Left lung (tissue), 10 donors: ENCODE data around the gene FCN3. TPM values are rescaled to one million over a fixed set of nuclear protein-coding genes. Genes with fewer than 3 reads are reported as not detected.
A peak's percentile ranks its signal among the peaks of the same experiment; 100 is the strongest.

Experiments used
- ATAC-seq: fragments of 200-7000 bp; cut with Tn5 transposase; one replicate; pipeline ENCODE4 v1.9.1; 2020; ENCODE audit warnings: moderate library complexity
- DNase-seq, 4 donors: peaks; one replicate each; pipeline ENCODE4 v3.0.0-alpha.2; 2013 to 2020
- H3K27ac ChIP-seq, 2 donors: fragments of 200-600 bp; sonication (generic) in 1 of 2; one replicate each; pipeline versions ENCODE4 v1.5.0 to v1.8.0; 2020 to 2021
- H3K27me3 ChIP-seq, 2 donors: fragments of 200-600 bp; sonication (generic) in 1 of 2; one replicate each; pipeline versions ENCODE4 v1.5.0 to v1.8.0; 2020 to 2021
- H3K36me3 ChIP-seq, 2 donors: fragments of 200-600 bp; sonication (generic) in 1 of 2; one replicate each; pipeline versions ENCODE4 v1.5.0 to v1.8.0; 2020 to 2021
- H3K4me1 ChIP-seq, 2 donors: fragments of 200-600 bp; one replicate each; pipeline ENCODE4 v1.8.0; 2021
- H3K4me3 ChIP-seq, 2 donors: fragments of 200-600 bp; sonication (generic) in 1 of 2; one replicate each; pipeline versions ENCODE4 v1.5.0 to v1.8.0; 2020 to 2021; ENCODE audit warnings: mild to moderate bottlenecking in 1 of 2
- H3K9me3 ChIP-seq, 2 donors: fragments of 200-600 bp; sonication (generic) in 1 of 2; one replicate each; pipeline versions ENCODE4 v1.5.0 to v1.8.0; 2020 to 2021
- intact Hi-C, 2 donors: fragments of 100-400 bp; cut with DNase I; formaldehyde crosslinking; loops; one replicate each; pipeline versions ENCODE4 v1.11.2 to v1.14.2; 2022
- polyA plus RNA-seq, 6 donors: library from polyadenylated mRNA; unstranded; fragments of 120-200 nt; gene quantifications; one replicate each; pipeline ENCODE4 v1.2.1, GENCODE V29; 2013; ENCODE audit not compliant: insufficient read length in 6 of 6
- total RNA-seq, 2 donors: library from RNA; stranded (reverse); fragmentation: NEBNext Ultra II Directional; extraction: Animal tissue kit (Norgen Biotek cat#: 25700); gene quantifications; one replicate each; pipeline ENCODE4 v1.2.1, GENCODE V29; 2021
- TF ChIP-seq, protein P1 (sequence below), 2 donors: fragments of 200-600 bp; sonication (generic) in 1 of 2; IDR thresholded peaks; one replicate each; pipeline versions ENCODE4 v1.5.0 to v1.8.0; 2021; ENCODE audit warnings: antibody characterized with exemption in 2 of 2
- donor health status: DM: no; HTN: yes; CAD: no.
- donor health status: DM: no; HTN: no; CAD: no.

The FCN3 gene
- total and polyA plus RNA-seq, 8 donors: 13.4 to 487 (median 17.9) TPM

DNA sequence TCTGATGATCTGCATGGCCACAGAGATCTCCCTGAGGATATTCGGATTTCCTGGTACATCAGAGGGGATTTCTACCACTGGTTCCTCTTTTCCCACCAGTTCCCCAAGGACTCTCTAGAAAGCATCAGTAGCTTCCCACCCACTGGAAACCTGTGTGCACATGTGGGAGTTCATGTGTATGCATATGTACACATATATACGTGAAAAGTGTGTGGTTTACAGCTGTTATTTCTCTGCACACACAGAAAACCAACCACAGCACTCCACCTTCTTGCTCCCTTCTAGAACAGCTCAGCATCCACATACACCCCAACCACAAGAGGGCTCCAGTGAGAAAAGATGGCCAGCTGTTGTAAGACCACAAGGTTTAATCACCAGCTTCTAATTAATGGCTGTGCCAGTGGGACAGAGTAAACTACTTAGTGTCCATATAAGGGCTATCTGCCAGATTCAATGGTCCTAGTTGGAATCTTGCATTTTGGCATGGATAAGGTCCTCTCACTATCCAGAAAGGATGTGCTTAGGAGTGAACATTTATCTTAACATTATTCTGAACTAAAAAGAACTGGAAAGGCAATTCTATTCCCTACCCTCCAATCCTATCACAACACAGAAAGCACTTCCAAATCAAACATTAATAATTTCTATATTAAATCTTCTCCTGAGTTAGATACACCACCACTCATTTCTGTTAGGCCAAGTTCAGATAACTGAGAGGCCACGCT lies 41.9 kb upstream of the FCN3 start:
- ATAC-seq: peak; percentile 46
- Histone ChIP-seq H3K4me3 (no peak overlapping the region), H3K9me3 (no peaks in the 10 kb centered on the region), H3K4me1 (peaks cover 17 to 57% of the 10 kb centered on the region in 2 donors), H3K36me3 (peaks cover 0 to 73% of the 10 kb centered on the region in 2 donors), H3K27ac (no peak overlapping the region), H3K27me3 (no peaks in the 10 kb centered on the region)
- TF ChIP-seq, protein P1, sequence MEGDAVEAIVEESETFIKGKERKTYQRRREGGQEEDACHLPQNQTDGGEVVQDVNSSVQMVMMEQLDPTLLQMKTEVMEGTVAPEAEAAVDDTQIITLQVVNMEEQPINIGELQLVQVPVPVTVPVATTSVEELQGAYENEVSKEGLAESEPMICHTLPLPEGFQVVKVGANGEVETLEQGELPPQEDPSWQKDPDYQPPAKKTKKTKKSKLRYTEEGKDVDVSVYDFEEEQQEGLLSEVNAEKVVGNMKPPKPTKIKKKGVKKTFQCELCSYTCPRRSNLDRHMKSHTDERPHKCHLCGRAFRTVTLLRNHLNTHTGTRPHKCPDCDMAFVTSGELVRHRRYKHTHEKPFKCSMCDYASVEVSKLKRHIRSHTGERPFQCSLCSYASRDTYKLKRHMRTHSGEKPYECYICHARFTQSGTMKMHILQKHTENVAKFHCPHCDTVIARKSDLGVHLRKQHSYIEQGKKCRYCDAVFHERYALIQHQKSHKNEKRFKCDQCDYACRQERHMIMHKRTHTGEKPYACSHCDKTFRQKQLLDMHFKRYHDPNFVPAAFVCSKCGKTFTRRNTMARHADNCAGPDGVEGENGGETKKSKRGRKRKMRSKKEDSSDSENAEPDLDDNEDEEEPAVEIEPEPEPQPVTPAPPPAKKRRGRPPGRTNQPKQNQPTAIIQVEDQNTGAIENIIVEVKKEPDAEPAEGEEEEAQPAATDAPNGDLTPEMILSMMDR (IDR thresholded peaks at IDR 0.05): peak; percentile 31 to 56
- peak in 1 of 4 donors; percentile 26 for DNase-seq
- intact Hi-C loops: no loop called here

DNA sequence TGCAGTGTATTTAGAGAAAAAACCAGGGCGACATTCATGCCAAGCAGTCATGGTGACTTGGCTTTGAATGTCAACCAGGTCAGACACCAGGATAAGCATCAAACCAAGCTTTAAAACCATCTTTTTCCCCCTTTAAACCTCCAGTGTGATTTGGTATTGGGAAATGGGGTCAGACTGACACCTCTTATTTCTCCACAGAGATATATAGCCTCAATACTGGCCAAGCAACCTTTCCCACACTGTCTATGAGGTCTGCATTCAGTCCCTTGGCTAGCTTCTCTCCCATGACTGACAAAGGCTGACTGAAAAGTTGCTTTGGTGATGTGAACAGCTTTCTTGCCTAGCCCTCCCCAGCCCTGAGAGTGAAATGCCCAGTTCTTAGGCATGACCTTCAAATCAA lies 39.5 kb upstream of the FCN3 start:
- ATAC-seq (no peak), DNase-seq (no peak)
- intact Hi-C loops: no loop called here
- H3K4me3 ChIP-seq: no peak overlapping the region
- H3K4me1 ChIP-seq: peaks cover 12 to 33% of the 10 kb centered on the region in 2 donors
- TF ChIP-seq, protein P1 (IDR thresholded peaks at IDR 0.05): no peak
- peaks cover 0 to 98% of the 10 kb centered on the region in 2 donors for H3K36me3 ChIP-seq
- H3K9me3 ChIP-seq: no peaks in the 10 kb centered on the region
- H3K27ac ChIP-seq: no peak overlapping the region
- no peaks in the 10 kb centered on the region for H3K27me3 ChIP-seq

DNA sequence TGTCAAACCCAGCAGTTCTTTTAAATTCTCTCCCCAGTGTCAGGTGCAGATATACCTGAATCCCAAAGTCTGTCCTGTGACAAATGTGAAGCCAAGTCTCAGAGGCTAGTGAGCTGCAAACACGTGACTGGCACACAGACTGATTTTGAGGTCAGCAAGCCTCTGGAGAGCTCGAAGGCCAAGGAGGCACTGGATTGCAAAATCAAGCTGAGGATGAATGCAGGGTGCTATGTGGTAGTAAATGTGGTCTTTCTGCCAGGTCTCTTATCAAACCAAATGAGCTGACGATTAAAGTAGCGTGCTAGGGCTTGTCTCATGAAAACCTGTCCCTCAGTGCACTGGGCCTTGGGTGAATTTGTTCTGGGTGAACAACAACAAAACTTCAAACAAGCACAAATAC lies 38.4 kb upstream of the FCN3 start:
- Histone ChIP-seq H3K4me3 (no peak overlapping the region), H3K27me3 (no peaks in the 10 kb centered on the region), H3K9me3 (no peaks in the 10 kb centered on the region), H3K36me3 (peaks cover 0 to 100% of the 10 kb centered on the region in 2 donors), H3K27ac (no peak overlapping the region), H3K4me1 (peaks cover under 1 to 22% of the 10 kb centered on the region in 2 donors)
- DNase-seq: no peak
- TF ChIP-seq, protein P1 (IDR thresholded peaks at IDR 0.05): no peak
- intact Hi-C loops: no loop called here
- ATAC-seq: no peak

DNA sequence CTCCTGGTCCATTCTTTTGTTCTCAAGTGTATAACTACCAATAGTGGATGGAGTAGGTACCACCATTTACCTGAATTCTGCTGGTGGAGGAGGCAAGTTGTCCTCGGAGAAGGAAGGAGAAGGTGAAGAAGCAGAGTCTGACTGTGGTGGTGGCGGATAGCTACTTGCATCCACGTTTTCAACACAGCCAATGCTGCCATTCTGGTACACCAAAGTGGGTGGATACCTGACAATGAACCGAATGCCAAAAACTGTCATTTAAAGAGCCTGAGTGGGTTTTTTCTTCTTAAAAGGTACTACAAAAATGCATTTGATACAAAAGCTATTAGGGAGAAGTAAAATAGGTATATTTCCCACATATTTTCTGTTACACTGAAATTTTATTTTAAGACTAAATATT lies 37.9 kb upstream of the FCN3 start:
- TF ChIP-seq, protein P1 (IDR thresholded peaks at IDR 0.05): no peak
- Histone ChIP-seq H3K4me3 (no peak overlapping the region), H3K27me3 (no peaks in the 10 kb centered on the region), H3K36me3 (peaks cover 0 to 100% of the 10 kb centered on the region in 2 donors), H3K27ac (no peak overlapping the region), H3K9me3 (no peaks in the 10 kb centered on the region), H3K4me1 (peaks cover 0 to 17% of the 10 kb centered on the region in 2 donors)
- intact Hi-C loops: no loop called here
- DNase-seq (no peak), ATAC-seq (no peak)

DNA sequence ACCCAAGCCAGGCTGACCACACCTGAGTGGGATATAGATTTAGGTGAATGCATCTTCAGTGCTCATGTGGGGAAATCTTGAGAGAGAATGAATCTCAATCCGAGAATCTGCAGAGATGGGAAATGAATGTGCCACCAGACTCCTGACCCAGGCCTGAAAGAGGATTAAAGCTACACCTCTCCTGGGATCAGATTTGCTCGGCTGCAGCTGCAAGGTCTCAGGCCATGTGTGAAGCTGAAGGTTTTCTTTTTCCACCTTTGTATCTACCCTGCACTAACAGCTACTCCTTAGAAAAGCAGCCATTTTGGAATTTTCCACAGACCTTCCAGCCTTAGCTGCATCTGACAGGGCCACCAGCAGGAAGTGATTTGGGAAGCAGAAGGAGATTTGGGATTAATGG lies 36.1 kb upstream of the FCN3 start:
- H3K9me3 ChIP-seq: no peaks in the 10 kb centered on the region
- intact Hi-C loops: no loop called here
- DNase-seq: no peak
- no peak overlapping the region for H3K27ac ChIP-seq
- TF ChIP-seq, protein P1 (IDR thresholded peaks at IDR 0.05): no peak
- H3K4me1 ChIP-seq: peaks cover 0 to under 1% of the 10 kb centered on the region in 2 donors
- no peaks in the 10 kb centered on the region for H3K27me3 ChIP-seq
- ATAC-seq: no peak
- no peak overlapping the region for H3K4me3 ChIP-seq
- H3K36me3 ChIP-seq: peaks cover 0 to 100% of the 10 kb centered on the region in 2 donors
